HL-60 (cell line): ENCODE results near the gene MAT2A.

ENCODE experiments used
- DNase-seq, 2 experiments: peaks; one replicate each; pipeline ENCODE4 v3.0.0-alpha.2; 2010 to 2020; ENCODE audit warnings: low read depth in 1 of 2, low spot score in 1 of 2
- H3K27ac ChIP-seq: fragments of 250-450 bp; sonication (Bioruptor Pico); replicated peaks from 2 replicates; pipeline ENCODE4 v1.5.1; 2020; ENCODE audit warnings: mild to moderate bottlenecking, moderate library complexity
- H3K27me3 ChIP-seq: fragments of 250-450 bp; sonication (Bioruptor Pico); 2 replicates; pipeline ENCODE4 v1.5.1; 2021; ENCODE audit warnings: mild to moderate bottlenecking, moderate library complexity; ENCODE audit not compliant: insufficient read depth, poor library complexity, severe bottlenecking
- H3K4me3 ChIP-seq: replicated peaks from 2 replicates; pipeline ENCODE4 v1.5.1; 2011; ENCODE audit warnings: mild to moderate bottlenecking, control low read depth, low read length; ENCODE audit not compliant: insufficient read depth
- CTCF ChIP-seq: IDR thresholded peaks from one replicate; pipeline ENCODE4 v1.5.1; 2011; ENCODE audit warnings: low read length, control low read depth, inconsistent platforms; ENCODE audit not compliant: insufficient read depth
- GABPA ChIP-seq: IDR thresholded peaks from 2 replicates; pipeline ENCODE4 v1.6.1; 2012; ENCODE audit warnings: low read depth
- POLR2AphosphoS5 ChIP-seq: IDR thresholded peaks from 2 replicates; pipeline ENCODE4 v1.6.1; 2012; ENCODE audit warnings: low read depth
- SPI1 ChIP-seq: IDR thresholded peaks from 2 replicates; pipeline ENCODE4 v1.6.1; 2012; ENCODE audit warnings: low read depth, mild to moderate bottlenecking, borderline replicate concordance
- TF ChIP-seq, protein P1 (sequence below): IDR thresholded peaks from 2 replicates; pipeline ENCODE4 v1.6.1; 2012; ENCODE audit warnings: low read depth; ENCODE audit not compliant: insufficient replicate concordance

MAT2A gene

DNA sequence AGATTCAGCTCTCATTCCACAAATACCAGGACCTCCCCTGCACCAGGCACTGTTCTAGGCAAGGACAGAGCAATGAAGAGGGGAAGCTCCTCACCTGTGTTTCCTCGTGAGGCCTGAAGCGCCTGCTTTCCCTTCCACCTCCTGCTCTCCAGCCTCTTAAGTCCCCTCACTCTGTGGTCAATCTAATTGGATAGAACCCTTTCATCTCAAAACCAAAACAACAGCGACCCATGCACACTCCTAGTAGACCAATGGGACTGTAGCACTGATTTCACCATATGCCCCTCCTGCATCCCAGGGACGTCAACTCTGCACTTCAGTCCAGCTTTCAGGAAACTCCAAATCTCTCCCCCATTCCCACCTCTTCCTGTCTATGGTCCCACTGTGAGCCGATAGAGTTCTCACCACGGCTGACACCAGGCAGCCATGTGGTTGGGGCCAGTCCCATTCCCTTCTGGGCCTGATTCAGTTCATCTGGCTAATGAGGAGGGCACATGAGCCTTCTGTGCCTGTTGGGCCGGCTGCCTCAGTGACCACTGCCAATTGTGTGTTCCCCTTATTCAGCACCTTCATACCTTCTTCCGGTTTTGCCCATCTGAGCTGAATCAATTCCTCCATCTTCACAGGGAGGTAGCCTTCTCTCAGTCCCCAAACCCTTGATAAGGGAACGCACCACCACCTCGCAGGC, 33.3 kb upstream of the MAT2A start:
- no peak for DNase-seq
- no peak overlapping the region for H3K27ac ChIP-seq
- no peaks in the 10 kb centered on the region for H3K27me3 ChIP-seq
- TF ChIP-seq GABPA: no peak
- no peak overlapping the region for H3K4me3 ChIP-seq

DNA sequence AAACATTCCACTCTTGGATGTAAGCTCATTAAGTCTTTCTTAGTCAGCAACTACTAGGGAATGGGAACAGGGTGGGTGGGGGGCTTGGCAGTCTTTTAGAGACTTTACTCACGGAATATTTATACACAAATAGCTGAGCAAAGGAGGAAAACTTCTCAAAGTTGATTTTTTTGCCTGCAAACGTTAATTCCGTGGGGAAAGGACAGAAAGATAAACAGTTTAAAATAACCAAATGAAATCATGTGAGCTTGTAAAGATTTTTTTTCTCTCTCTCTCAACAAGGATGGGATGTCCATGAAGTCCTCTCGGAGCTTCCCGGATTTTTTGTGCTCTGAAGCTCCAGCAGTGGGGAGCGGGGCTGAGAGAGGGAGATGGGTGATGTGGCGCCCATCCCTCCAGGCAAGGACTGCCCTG, 32.2 kb upstream of the MAT2A start:
- no peaks in the 10 kb centered on the region for H3K27me3 ChIP-seq
- TF ChIP-seq SPI1 (no peak), CTCF (no peak), GABPA (no peak), POLR2AphosphoS5 (no peak)
- TF ChIP-seq, protein P1, sequence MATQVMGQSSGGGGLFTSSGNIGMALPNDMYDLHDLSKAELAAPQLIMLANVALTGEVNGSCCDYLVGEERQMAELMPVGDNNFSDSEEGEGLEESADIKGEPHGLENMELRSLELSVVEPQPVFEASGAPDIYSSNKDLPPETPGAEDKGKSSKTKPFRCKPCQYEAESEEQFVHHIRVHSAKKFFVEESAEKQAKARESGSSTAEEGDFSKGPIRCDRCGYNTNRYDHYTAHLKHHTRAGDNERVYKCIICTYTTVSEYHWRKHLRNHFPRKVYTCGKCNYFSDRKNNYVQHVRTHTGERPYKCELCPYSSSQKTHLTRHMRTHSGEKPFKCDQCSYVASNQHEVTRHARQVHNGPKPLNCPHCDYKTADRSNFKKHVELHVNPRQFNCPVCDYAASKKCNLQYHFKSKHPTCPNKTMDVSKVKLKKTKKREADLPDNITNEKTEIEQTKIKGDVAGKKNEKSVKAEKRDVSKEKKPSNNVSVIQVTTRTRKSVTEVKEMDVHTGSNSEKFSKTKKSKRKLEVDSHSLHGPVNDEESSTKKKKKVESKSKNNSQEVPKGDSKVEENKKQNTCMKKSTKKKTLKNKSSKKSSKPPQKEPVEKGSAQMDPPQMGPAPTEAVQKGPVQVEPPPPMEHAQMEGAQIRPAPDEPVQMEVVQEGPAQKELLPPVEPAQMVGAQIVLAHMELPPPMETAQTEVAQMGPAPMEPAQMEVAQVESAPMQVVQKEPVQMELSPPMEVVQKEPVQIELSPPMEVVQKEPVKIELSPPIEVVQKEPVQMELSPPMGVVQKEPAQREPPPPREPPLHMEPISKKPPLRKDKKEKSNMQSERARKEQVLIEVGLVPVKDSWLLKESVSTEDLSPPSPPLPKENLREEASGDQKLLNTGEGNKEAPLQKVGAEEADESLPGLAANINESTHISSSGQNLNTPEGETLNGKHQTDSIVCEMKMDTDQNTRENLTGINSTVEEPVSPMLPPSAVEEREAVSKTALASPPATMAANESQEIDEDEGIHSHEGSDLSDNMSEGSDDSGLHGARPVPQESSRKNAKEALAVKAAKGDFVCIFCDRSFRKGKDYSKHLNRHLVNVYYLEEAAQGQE: no peak
- no peak overlapping the region for H3K4me3 ChIP-seq
- H3K27ac ChIP-seq: no peak overlapping the region
- no peak for DNase-seq

DNA sequence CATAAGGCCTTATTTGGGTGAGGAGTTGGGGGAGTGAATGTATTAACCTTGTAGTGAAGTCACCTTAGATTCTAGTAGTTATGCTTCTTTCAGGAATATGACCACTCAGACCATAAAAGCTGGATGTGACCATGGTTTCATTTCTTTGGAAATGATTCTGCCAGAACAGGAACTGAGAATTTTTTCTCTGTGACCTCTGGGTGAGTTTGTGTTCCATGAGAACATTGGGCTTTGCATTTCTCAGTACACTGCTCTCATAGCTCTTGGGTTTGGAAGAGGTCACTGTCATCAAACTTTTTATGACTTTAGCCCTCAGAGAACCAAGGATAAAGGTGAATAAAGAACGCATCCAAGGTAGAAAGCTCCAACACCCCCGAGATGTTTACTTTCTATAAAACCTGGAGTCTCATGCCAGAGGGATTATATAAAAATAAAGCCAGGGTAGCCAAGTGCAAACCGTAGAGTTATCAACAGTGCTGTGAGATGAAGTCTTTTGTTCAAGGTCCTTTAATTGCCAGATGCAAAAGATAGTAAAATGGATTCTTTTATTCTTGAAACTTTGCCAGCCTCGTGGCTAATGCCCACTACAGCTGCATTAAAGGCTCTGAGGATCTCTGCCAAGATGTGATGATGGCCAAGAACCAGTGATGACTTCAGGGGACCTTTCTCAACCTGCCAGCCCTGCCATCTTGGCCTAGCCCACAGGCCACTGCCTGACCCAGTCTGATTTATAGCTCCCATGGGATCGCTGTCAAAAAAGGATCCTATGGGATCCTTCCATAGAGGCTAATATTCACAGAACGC, 27.8 kb upstream of the MAT2A start:
- no peaks in the 10 kb centered on the region for H3K27me3 ChIP-seq
- DNase-seq: no peak
- no peak overlapping the region for H3K27ac ChIP-seq
- TF ChIP-seq, protein P1: no peak
- TF ChIP-seq SPI1: no peak
- TF ChIP-seq CTCF: no peak
- no peak overlapping the region for H3K4me3 ChIP-seq

DNA sequence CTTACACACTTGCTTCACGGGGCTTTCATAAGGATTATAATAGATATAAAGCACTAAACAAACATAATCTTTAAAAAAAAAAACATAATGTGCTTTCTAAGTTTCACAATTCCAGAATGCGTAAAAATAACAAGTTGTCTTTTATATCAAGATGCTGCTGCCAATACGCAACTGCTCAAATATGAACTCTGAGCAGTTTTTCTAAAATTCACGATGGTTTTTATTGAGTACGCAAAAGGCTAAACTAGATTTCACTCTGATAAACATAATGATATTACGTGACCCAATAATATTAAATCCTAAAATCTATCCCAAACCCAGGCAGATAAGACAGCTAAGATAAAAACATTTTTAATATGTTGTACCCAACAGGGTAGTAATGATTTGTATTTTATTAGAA, 24.6 kb upstream of the MAT2A start:
- no peak for TF ChIP-seq CTCF
- no peak for TF ChIP-seq GABPA
- no peak for TF ChIP-seq POLR2AphosphoS5
- TF ChIP-seq, protein P1: no peak
- TF ChIP-seq SPI1: no peak
- H3K27me3 ChIP-seq: no peaks in the 10 kb centered on the region
- H3K27ac ChIP-seq: no peak overlapping the region
- no peak for DNase-seq
- H3K4me3 ChIP-seq: no peak overlapping the region
